ENCODE results near the gene FXN.
"Not testable (repeated sequence)": the region's sequence is repeated elsewhere in the genome, so short reads cannot be mapped to it uniquely, and the experiment has no call there.

The FXN gene

GRCh38 chr9:69093471-69094103 lies 58.0 kb downstream of the FXN start:
- no peaks in the 10 kb centered on the region for H3K27me3 ChIP-seq (ENCODE audit: insufficient read depth, low read length)
- no peak overlapping the region for H3K27ac ChIP-seq (ENCODE audit: low read depth, low read length, poor library complexity, severe bottlenecking)
- H3K36me3 ChIP-seq (ENCODE audit: insufficient read depth, low read length), result no peaks in the 10 kb centered on the region
- no peaks in the 10 kb centered on the region for H4K20me1 ChIP-seq (ENCODE audit: insufficient read depth, low read length)
- no peak overlapping the region for H3K9ac ChIP-seq (ENCODE audit: low read length)
- no peaks in the 10 kb centered on the region for H3K9me3 ChIP-seq (ENCODE audit: low read length)
- no peak overlapping the region for H3K4me3 ChIP-seq (ENCODE audit: low read depth, low read length, poor library complexity, severe bottlenecking)
- no peaks in the 10 kb centered on the region for H3K79me2 ChIP-seq (ENCODE audit: insufficient read depth, low read length)
- H3F3A ChIP-seq (ENCODE audit: insufficient read depth, low read length), result no peaks in the 10 kb centered on the region
- H3K9me2 ChIP-seq (ENCODE audit: low read depth, low read length), result no peaks in the 10 kb centered on the region
- no peak overlapping the region for H3K4me2 ChIP-seq (ENCODE audit: low read length)
- no peak overlapping the region for H2AFZ ChIP-seq (ENCODE audit: low read length)
- no peak for TF ChIP-seq EZH2 (IDR thresholded peaks at IDR 0.05; ENCODE audit: borderline replicate concordance, low read length)
- no peak for TF ChIP-seq CTCF (IDR thresholded peaks at IDR 0.05; ENCODE audit: low read length)
- H3K4me1 ChIP-seq (ENCODE audit: insufficient read depth, low read length, severe bottlenecking), result no peaks in the 10 kb centered on the region

GRCh38 chr9:69094361-69095135 lies 59.0 kb downstream of the FXN start:
- H3K9me2 ChIP-seq (ENCODE audit: low read depth, low read length); H3K27ac ChIP-seq (ENCODE audit: low read depth, low read length, poor library complexity, severe bottlenecking); H3K27me3 ChIP-seq (ENCODE audit: insufficient read depth, low read length); H3K4me1 ChIP-seq (ENCODE audit: insufficient read depth, low read length, severe bottlenecking); H2AFZ ChIP-seq (ENCODE audit: low read length); H4K20me1 ChIP-seq (ENCODE audit: insufficient read depth, low read length); H3K4me2 ChIP-seq (ENCODE audit: low read length); H3K9me3 ChIP-seq (ENCODE audit: low read length); H3K4me3 ChIP-seq (ENCODE audit: low read depth, low read length, poor library complexity, severe bottlenecking); H3K36me3 ChIP-seq (ENCODE audit: insufficient read depth, low read length); H3K9ac ChIP-seq (ENCODE audit: low read length); H3F3A ChIP-seq (ENCODE audit: insufficient read depth, low read length); H3K79me2 ChIP-seq (ENCODE audit: insufficient read depth, low read length): not testable (repeated sequence)

- Histone ChIP-seq H3K9ac (ENCODE audit: low read length) (no peak overlapping the region), H3K4me1 (ENCODE audit: insufficient read depth, low read length, severe bottlenecking) (no peaks in the 10 kb centered on the region), H3K4me2 (ENCODE audit: low read length) (no peak overlapping the region), H3K36me3 (ENCODE audit: insufficient read depth, low read length) (no peaks in the 10 kb centered on the region), H3K27ac (ENCODE audit: low read depth, low read length, poor library complexity, severe bottlenecking) (no peak overlapping the region), H3K9me2 (ENCODE audit: low read depth, low read length) (no peaks in the 10 kb centered on the region), H3F3A (ENCODE audit: insufficient read depth, low read length) (no peaks in the 10 kb centered on the region), H3K79me2 (ENCODE audit: insufficient read depth, low read length) (no peaks in the 10 kb centered on the region), H2AFZ (ENCODE audit: low read length) (no peak overlapping the region), H4K20me1 (ENCODE audit: insufficient read depth, low read length) (no peaks in the 10 kb centered on the region), H3K27me3 (ENCODE audit: insufficient read depth, low read length) (no peaks in the 10 kb centered on the region), H3K9me3 (ENCODE audit: low read length) (no peaks in the 10 kb centered on the region), H3K4me3 (ENCODE audit: low read depth, low read length, poor library complexity, severe bottlenecking) (no peak overlapping the region)
- no peak for TF ChIP-seq CTCF (IDR thresholded peaks at IDR 0.05; ENCODE audit: low read length)
- TF ChIP-seq EZH2 (IDR thresholded peaks at IDR 0.05; ENCODE audit: borderline replicate concordance, low read length), result no peak
Observed at GRCh38 chr9:69097064-69097463, 61.5 kb downstream of the FXN start.
